Loucy (cell line): ENCODE data around the gene SERPINA1.

Experiments used
- H2AFZ ChIP-seq: fragments of 200-600 bp; sonication (generic); 2 replicates; pipeline ENCODE4 v1.6.0; 2016; ENCODE audit warnings: antibody characterized with exemption, mild to moderate bottlenecking, low read length, moderate library complexity
- H3F3A ChIP-seq: fragments of 200-600 bp; 2 replicates; pipeline ENCODE4 v1.6.0; 2016; ENCODE audit warnings: antibody characterized with exemption, low read depth, mild to moderate bottlenecking
- H3K27me3 ChIP-seq: fragments of 200-600 bp; sonication (generic); 2 replicates; pipeline ENCODE4 v1.6.1; 2014; ENCODE audit warnings: low read length, mild to moderate bottlenecking; ENCODE audit not compliant: insufficient read depth, poor library complexity, severe bottlenecking
- H3K36me3 ChIP-seq: fragments of 200-600 bp; sonication (generic); 2 replicates; pipeline ENCODE4 v1.6.1; 2016; ENCODE audit warnings: low read length; ENCODE audit not compliant: insufficient read depth
- H3K4me1 ChIP-seq: fragments of 200-600 bp; sonication (generic); 2 replicates; pipeline ENCODE4 v1.5.1; 2014; ENCODE audit warnings: low read length, mild to moderate bottlenecking; ENCODE audit not compliant: insufficient read depth, poor library complexity, severe bottlenecking
- H3K4me2 ChIP-seq: fragments of 200-600 bp; sonication (generic); 2 replicates; pipeline ENCODE4 v1.6.0; 2014; ENCODE audit warnings: antibody characterized with exemption, low read length, low read depth, mild to moderate bottlenecking; ENCODE audit not compliant: poor library complexity, severe bottlenecking
- H3K4me3 ChIP-seq: fragments of 200-600 bp; sonication (generic); 2 replicates; pipeline ENCODE4 v1.5.1; 2014; ENCODE audit warnings: low read length, mild to moderate bottlenecking, mixed read lengths; ENCODE audit not compliant: poor library complexity, severe bottlenecking
- H3K79me2 ChIP-seq: fragments of 200-600 bp; sonication (generic); 2 replicates; pipeline ENCODE4 v1.6.1; 2014; ENCODE audit warnings: low read length; ENCODE audit not compliant: insufficient read depth
- H3K9ac ChIP-seq: fragments of 200-600 bp; sonication (generic); 2 replicates; pipeline ENCODE4 v1.6.0; 2014; ENCODE audit warnings: mild to moderate bottlenecking, low read depth, low read length, moderate library complexity; ENCODE audit not compliant: poor library complexity, severe bottlenecking
- H3K9me2 ChIP-seq: fragments of 200-600 bp; sonication (generic); replicated peaks from 2 replicates; pipeline ENCODE4 v1.6.1; 2016; ENCODE audit warnings: low read depth, low read length, mixed read lengths
- H3K9me3 ChIP-seq: fragments of 200-600 bp; sonication (generic); 2 replicates; pipeline ENCODE4 v1.6.1; 2014; ENCODE audit warnings: mild to moderate bottlenecking, antibody characterized with exemption, low read length, low read depth; ENCODE audit not compliant: insufficient read depth
- H4K20me1 ChIP-seq: fragments of 200-600 bp; sonication (generic); 2 replicates; pipeline ENCODE4 v1.6.0; 2014; ENCODE audit warnings: antibody characterized with exemption, low read length, mild to moderate bottlenecking; ENCODE audit not compliant: insufficient read depth, poor library complexity, severe bottlenecking
- EZH2phosphoT487 ChIP-seq: fragments of 200-600 bp; IDR thresholded peaks from 2 replicates; pipeline ENCODE4 v1.6.1; 2018; ENCODE audit warnings: antibody characterized with exemption, mild to moderate bottlenecking, moderate library complexity, borderline replicate concordance
- TF ChIP-seq, protein P1 (sequence below): fragments of 200-600 bp; sonication (generic); conservative IDR thresholded peaks from 2 replicates; pipeline ENCODE4 v1.5.1; 2014; ENCODE audit warnings: mild to moderate bottlenecking, antibody characterized with exemption, low read length

The SERPINA1 gene

DNA sequence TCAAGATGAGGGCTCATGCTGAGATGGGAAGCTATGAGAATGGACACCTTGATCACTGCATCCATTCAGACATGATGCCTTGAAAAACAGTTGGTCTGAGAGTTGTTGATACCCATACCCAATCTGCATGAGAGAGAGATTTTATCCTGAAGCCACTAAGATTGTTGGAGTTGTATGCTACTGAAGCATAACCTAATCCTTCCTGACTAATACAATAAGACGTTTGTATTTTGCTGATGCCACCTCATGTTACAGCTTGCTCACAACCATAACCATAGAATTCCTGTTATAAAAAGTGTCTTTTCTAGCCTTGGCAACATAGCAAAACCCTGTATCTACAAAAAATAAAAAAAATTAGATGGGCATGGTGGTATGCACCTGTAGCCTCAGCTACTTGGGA is 12.7 kb upstream of the SERPINA1 start:
- Histone ChIP-seq H2AFZ (no peak overlapping the region), H3K36me3 (no peaks in the 10 kb centered on the region), H3K4me2 (no peak overlapping the region), H3K9me3 (no peaks in the 10 kb centered on the region), H3K4me1 (no peaks in the 10 kb centered on the region), H3F3A (no peaks in the 10 kb centered on the region), H3K9ac (no peak overlapping the region), H3K27me3 (no peaks in the 10 kb centered on the region), H3K9me2 (no peaks in the 10 kb centered on the region), H3K4me3 (no peak overlapping the region), H3K79me2 (no peaks in the 10 kb centered on the region), H4K20me1 (no peaks in the 10 kb centered on the region)
- no peak for TF ChIP-seq EZH2phosphoT487
- TF ChIP-seq, protein P1, sequence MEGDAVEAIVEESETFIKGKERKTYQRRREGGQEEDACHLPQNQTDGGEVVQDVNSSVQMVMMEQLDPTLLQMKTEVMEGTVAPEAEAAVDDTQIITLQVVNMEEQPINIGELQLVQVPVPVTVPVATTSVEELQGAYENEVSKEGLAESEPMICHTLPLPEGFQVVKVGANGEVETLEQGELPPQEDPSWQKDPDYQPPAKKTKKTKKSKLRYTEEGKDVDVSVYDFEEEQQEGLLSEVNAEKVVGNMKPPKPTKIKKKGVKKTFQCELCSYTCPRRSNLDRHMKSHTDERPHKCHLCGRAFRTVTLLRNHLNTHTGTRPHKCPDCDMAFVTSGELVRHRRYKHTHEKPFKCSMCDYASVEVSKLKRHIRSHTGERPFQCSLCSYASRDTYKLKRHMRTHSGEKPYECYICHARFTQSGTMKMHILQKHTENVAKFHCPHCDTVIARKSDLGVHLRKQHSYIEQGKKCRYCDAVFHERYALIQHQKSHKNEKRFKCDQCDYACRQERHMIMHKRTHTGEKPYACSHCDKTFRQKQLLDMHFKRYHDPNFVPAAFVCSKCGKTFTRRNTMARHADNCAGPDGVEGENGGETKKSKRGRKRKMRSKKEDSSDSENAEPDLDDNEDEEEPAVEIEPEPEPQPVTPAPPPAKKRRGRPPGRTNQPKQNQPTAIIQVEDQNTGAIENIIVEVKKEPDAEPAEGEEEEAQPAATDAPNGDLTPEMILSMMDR: no peak

DNA sequence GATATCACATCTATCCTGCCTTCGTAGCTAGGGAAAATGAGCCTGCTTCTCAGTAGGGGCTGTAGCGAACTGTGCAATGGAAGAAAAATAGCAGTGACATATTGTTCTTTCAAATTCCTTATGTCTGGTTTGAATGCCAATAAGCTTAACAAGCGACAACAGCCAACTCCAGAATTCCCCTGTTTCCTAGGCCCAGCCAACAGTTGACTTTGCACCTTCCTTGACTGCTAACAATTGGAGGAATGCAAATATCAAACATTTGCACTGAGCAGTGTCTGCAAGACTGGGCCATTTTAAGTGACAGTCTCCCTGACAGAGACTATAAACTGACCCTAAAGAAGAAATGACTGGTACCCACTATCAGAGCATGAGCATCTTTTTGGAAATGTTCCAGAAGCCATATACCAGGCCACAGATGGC is 12.0 kb upstream of the SERPINA1 start:
- Histone ChIP-seq H3K9me2 (no peaks in the 10 kb centered on the region), H3K79me2 (no peaks in the 10 kb centered on the region), H3K9ac (no peak overlapping the region), H3K4me3 (no peak overlapping the region), H3K27me3 (no peaks in the 10 kb centered on the region), H3K4me1 (no peaks in the 10 kb centered on the region), H4K20me1 (no peaks in the 10 kb centered on the region), H3F3A (no peaks in the 10 kb centered on the region), H2AFZ (no peak overlapping the region), H3K9me3 (no peaks in the 10 kb centered on the region), H3K4me2 (no peak overlapping the region), H3K36me3 (no peaks in the 10 kb centered on the region)
- TF ChIP-seq, protein P1: no peak
- no peak for TF ChIP-seq EZH2phosphoT487

DNA sequence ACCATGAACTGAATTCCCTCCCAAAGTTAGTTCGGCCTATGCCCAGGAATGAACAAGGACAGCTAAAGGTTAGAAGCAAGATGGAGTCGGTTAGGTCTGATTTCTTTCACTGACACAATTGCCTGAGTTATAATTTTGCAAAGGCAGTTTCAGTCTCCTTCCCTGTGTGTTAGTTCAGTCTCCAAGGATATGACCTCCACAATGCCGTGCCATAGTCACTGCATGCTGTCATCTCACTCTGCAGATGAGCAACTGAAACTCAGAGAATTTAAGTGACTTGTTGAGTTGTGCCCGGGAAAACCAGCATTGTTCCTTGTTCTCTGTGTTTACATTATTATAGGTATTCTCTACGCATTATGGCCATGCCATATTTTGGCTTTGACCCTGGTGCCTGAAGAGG is 10.1 kb upstream of the SERPINA1 start:
- Histone ChIP-seq H2AFZ (no peak overlapping the region), H3K27me3 (no peaks in the 10 kb centered on the region), H3K9me2 (no peaks in the 10 kb centered on the region), H3K4me2 (no peak overlapping the region), H3K9me3 (no peaks in the 10 kb centered on the region), H3K4me3 (no peak overlapping the region), H4K20me1 (no peaks in the 10 kb centered on the region), H3K36me3 (no peaks in the 10 kb centered on the region), H3F3A (no peaks in the 10 kb centered on the region), H3K9ac (no peak overlapping the region), H3K4me1 (no peaks in the 10 kb centered on the region), H3K79me2 (no peaks in the 10 kb centered on the region)
- no peak for TF ChIP-seq EZH2phosphoT487
- TF ChIP-seq, protein P1: no peak
